GM18870 (cell line): ENCODE results near the gene C7orf57.
"Not testable (repeated sequence)": the region's sequence is repeated elsewhere in the genome, so short reads cannot be mapped to it uniquely, and the experiment has no call there.

ENCODE experiments used
- ATAC-seq: cut with Tn5 transposase; IDR thresholded peaks from one replicate; pipeline ENCODE4 v1.9.1; 2021; ENCODE audit warnings: moderate library complexity; ENCODE audit not compliant: unreplicated experiment

C7orf57 gene

GRCh38 chr7:48035301-48035966 is at the start of gene C7orf57:
Gene C7orf57 (plus strand): TSS chr7:48035543. CDS start chr7:48036309, 766 bp downstream.
- peak; percentile 86 for ATAC-seq

- no peak for ATAC-seq
These were observed 46.6 kb upstream of the C7orf57 start for GRCh38 chr7:47988496-47989386.

GRCh38 chr7:47989607-47990400 is 45.5 kb upstream of the C7orf57 start:
- not testable (repeated sequence) for ATAC-seq

GRCh38 chr7:47990592-47990991 is 44.8 kb upstream of the C7orf57 start:
- no peak for ATAC-seq

- no peak for ATAC-seq
These were observed 44.1 kb upstream of the C7orf57 start for GRCh38 chr7:47991270-47991669.

- peak; percentile 97 for ATAC-seq
These were observed 43.5 kb upstream of the C7orf57 start for GRCh38 chr7:47991741-47992311.

GRCh38 chr7:47992446-47992845 is 42.9 kb upstream of the C7orf57 start:
- no peak for ATAC-seq

- no peak for ATAC-seq
These were observed 35.9 kb upstream of the C7orf57 start for GRCh38 chr7:47999413-47999812.

GRCh38 chr7:48000164-48000563 is 35.2 kb upstream of the C7orf57 start:
- ATAC-seq: not testable (repeated sequence)

- ATAC-seq: no peak
These were observed 31.3 kb upstream of the C7orf57 start for GRCh38 chr7:48004032-48004431.

- peak; percentile 50 for ATAC-seq
These were observed 30.7 kb upstream of the C7orf57 start for GRCh38 chr7:48004638-48005037.

- no peak for ATAC-seq
These were observed 28.5 kb upstream of the C7orf57 start for GRCh38 chr7:48006866-48007265.

- no peak for ATAC-seq
These were observed 26.1 kb upstream of the C7orf57 start for GRCh38 chr7:48009257-48009656.

GRCh38 chr7:48009954-48010353 is 25.4 kb upstream of the C7orf57 start:
- no peak for ATAC-seq

GRCh38 chr7:48011323-48011722 is 24.0 kb upstream of the C7orf57 start:
- ATAC-seq: no peak

- ATAC-seq: no peak
These were observed 23.4 kb upstream of the C7orf57 start for GRCh38 chr7:48011951-48012350.

GRCh38 chr7:48016641-48017040 is 18.7 kb upstream of the C7orf57 start:
- no peak for ATAC-seq

- ATAC-seq: no peak
These were observed 17.7 kb upstream of the C7orf57 start for GRCh38 chr7:48017674-48018073.

- no peak for ATAC-seq
These were observed 9.7 kb upstream of the C7orf57 start for GRCh38 chr7:48025624-48026023.

GRCh38 chr7:48028938-48029337 is 6.4 kb upstream of the C7orf57 start, which contains the start of gene SUN3:
Gene SUN3 (minus strand): TSS chr7:48029107. CDS start chr7:48028938, 169 bp downstream.
- no peak for ATAC-seq

- no peak for ATAC-seq
These were observed 4.2 kb upstream of the C7orf57 start for GRCh38 chr7:48031111-48031510.
